GM12864 (cell line): ENCODE results near the gene TMSB10.
A peak's percentile ranks its signal among the peaks of the same experiment; 100 is the strongest.
"Not testable (repeated sequence)": the region's sequence is repeated elsewhere in the genome, so short reads cannot be mapped to it uniquely, and the experiment has no call there.

Experiments
- DNase-seq: peaks from one replicate; pipeline ENCODE4 v3.0.0-alpha.2; 2011; ENCODE audit warnings: low read depth
- H3K4me3 ChIP-seq: 2 replicates; pipeline ENCODE4 v1.5.1; 2011; ENCODE audit warnings: mild to moderate bottlenecking, low read depth, low read length, control low read depth
- CTCF ChIP-seq: IDR thresholded peaks from 2 replicates; pipeline ENCODE4 v1.5.1; 2011; ENCODE audit warnings: low read depth, mild to moderate bottlenecking, moderate library complexity, low read length, control low read depth, inconsistent platforms; ENCODE audit errors: missing control alignments

Gene TMSB10

DNA sequence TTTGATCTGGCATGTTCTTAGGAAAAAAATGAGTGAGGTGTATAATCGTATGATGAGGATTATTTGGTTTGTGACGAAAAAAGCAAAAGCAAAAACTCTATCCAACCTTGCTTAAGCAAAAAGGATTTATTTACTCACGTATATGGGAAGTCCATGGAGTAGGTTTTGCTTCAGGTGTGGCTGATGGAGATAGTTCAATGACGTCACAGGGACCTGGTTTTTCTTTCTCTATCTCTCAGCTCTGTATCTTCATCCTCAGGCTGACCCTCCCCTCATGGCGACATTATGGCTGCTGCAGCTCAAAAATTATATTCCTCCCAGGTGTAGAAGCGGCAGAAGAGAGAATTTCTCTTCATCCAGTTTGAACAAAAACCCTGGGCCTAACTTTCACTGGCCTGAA is 8.9 kb downstream of the TMSB10 start:
- no peak for TF ChIP-seq CTCF
- DNase-seq: no peak
- no peak overlapping the region for H3K4me3 ChIP-seq

DNA sequence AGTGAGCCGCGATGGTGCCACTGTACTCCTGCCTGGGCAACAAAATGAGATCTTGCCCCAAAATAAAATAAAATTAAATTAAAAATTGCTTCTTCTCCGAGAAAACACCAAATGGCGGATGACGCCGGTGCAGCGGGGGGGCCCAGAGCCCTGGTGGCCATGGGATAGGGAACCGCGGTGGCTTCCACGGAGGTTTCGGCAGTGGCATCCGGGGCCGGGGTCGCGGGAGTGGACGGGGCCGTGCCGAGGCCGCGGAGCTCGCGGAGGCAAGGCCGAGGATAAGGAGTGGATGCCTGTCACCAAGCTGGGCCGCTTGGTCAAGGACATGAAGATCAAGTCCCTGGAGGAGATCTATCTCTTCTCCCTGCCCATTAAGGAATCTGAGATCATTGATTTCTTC is 10.2 kb downstream of the TMSB10 start:
- not testable (repeated sequence) for H3K4me3 ChIP-seq, DNase-seq

- not testable (repeated sequence) for DNase-seq, H3K4me3 ChIP-seq
Observed at GRCh38 chr2:84917821-84918220, 12.4 kb downstream of the TMSB10 start.

DNA sequence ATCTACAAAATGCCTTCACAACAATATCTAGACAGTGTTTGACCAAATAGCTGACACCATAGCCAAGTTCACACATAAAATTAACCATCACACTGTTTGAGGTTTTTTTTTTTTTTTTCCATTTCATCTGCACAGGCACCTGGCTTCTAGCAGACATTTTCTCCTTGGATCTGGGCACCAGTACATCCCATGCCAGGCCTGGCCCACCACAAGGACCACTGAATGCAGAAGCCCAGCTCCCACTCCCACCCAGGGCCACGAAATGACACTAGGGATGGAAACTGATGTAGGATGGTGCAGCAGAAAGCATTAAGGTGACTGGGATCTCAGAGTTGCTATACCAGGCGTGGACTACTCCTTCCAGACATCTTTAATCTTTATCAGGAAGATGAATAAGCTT is 13.0 kb downstream of the TMSB10 start:
- no peak for DNase-seq
- no peak overlapping the region for H3K4me3 ChIP-seq
- no peak for TF ChIP-seq CTCF

GRCh38 chr2:84919885-84920580 is 14.6 kb downstream of the TMSB10 start:
- no peak for DNase-seq
- no peak for TF ChIP-seq CTCF
- H3K4me3 ChIP-seq: peak overlapping the region; percentile 18; the same call in 1 of the 2 replicates

- no peak for TF ChIP-seq CTCF
- DNase-seq: no peak
- H3K4me3 ChIP-seq: no peak overlapping the region
Observed at GRCh38 chr2:84923009-84923408, 17.6 kb downstream of the TMSB10 start.

DNA sequence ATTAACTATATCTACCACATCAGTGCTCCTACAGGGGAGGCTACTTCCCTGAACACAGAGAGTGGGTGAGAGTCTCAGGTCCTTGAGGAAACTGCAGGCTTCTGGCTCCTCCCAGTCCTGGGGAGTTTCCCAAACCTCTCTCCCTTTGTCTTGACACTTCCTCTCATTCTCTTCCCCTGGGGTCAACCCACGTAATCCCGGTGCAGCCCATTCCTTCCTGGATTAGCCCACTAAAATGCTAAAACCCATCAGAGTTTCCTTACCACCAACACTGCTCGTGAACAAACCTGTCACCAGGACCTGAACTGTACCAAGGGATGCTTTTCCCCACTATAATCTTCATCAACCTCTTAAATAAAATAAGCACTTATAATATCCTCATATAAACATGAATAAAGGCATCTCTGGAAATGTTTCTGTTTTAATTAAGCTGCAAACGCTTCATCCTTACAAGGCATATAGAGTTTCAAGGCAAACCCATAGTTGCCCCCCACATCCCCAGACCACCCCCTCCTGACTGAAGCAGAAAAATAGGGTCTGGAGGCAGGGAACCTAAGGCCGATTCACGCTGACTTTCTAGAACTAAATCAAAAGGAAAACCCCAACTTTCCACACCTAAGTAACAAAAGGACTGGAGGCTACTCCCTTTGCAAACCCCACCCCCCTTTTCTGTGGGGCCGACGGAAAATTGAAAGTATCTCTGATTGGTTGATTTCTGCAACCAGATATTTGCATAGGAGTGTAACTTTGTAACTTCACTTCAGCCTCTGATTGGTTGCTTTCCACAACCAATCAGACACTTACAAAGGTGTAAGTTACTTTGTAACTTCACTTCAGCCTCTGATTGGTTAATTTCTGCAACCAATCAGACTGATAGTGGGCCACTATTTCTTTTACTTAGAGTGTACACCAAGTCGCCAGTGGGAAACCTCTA is 19.0 kb downstream of the TMSB10 start:
- TF ChIP-seq CTCF: no peak
- peak; percentile 56 for DNase-seq
- no peak overlapping the region for H3K4me3 ChIP-seq

GRCh38 chr2:84925336-84925723 is 19.9 kb downstream of the TMSB10 start:
- no peak overlapping the region; the same call in 1 of the 2 replicates for H3K4me3 ChIP-seq

More at GRCh38 chr2:84925336-84925723, 19.9 kb downstream of the TMSB10 start:
- no peak for TF ChIP-seq CTCF
- DNase-seq: no peak
